Fibroblast of lung (primary cell): ENCODE results near the gene SPDYE3. TPM values are rescaled to one million over a fixed set of nuclear protein-coding genes. Genes with fewer than 3 reads are reported as not detected.
"Not testable (repeated sequence)": the region's sequence is repeated elsewhere in the genome, so short reads cannot be mapped to it uniquely, and the experiment has no call there.

Experiments used
- DNase-seq, 2 donors: peaks; one replicate each; pipeline versions ENCODE4 v3.0.0 to v3.0.0-alpha.2; 2010; ENCODE audit warnings: low read depth in 2 of 2
- H2AFZ ChIP-seq: 2 replicates; pipeline ENCODE4 v1.5.1; 2012; ENCODE audit warnings: low read length, control low read depth, inconsistent platforms
- H3K27ac ChIP-seq: 2 replicates; pipeline ENCODE4 v1.5.1; 2011; ENCODE audit warnings: low read length, control low read depth; ENCODE audit not compliant: insufficient read depth
- H3K27me3 ChIP-seq: 2 replicates; pipeline ENCODE4 v1.5.1; 2011; ENCODE audit warnings: mild to moderate bottlenecking, low read length; ENCODE audit not compliant: control insufficient read depth, insufficient read depth
- H3K36me3 ChIP-seq: 2 replicates; pipeline ENCODE4 v1.5.1; 2011; ENCODE audit warnings: low read length; ENCODE audit not compliant: control insufficient read depth, insufficient read depth
- H3K4me1 ChIP-seq: 2 replicates; pipeline ENCODE4 v1.5.1; 2011; ENCODE audit warnings: low read length; ENCODE audit not compliant: control insufficient read depth, insufficient read depth; ENCODE audit errors: extremely low read depth
- H3K4me2 ChIP-seq: 2 replicates; pipeline ENCODE4 v1.5.1; 2011; ENCODE audit warnings: low read length, control low read depth; ENCODE audit not compliant: insufficient read depth; ENCODE audit errors: extremely low read depth
- H3K4me3 ChIP-seq, 4 experiments: fragments of 200-600 bp in 1 of 4; sonication (generic) in 1 of 4; replicated peaks in 1 of 4; 2 replicates each; pipeline ENCODE4 v1.5.1; 2011 to 2016; ENCODE audit warnings: low read length in 4 of 4, low read depth in 3 of 4, mild to moderate bottlenecking in 3 of 4, control low read depth in 2 of 4, inconsistent platforms in 1 of 4, mixed read lengths in 1 of 4; ENCODE audit not compliant: insufficient read depth in 1 of 4; ENCODE audit errors: control extremely low read depth in 1 of 4
- H3K79me2 ChIP-seq: 2 replicates; pipeline ENCODE4 v1.5.1; 2012; ENCODE audit warnings: mild to moderate bottlenecking, low read length, inconsistent platforms; ENCODE audit not compliant: control insufficient read depth, insufficient read depth
- H3K9ac ChIP-seq: 2 replicates; pipeline ENCODE4 v1.5.1; 2011; ENCODE audit warnings: mild to moderate bottlenecking, low read length, control low read depth; ENCODE audit not compliant: insufficient read depth
- H3K9me3 ChIP-seq: 2 replicates; pipeline ENCODE4 v1.5.1; 2012; ENCODE audit warnings: low read depth, low read length; ENCODE audit not compliant: control insufficient read depth, insufficient read depth
- H4K20me1 ChIP-seq: 2 replicates; pipeline ENCODE4 v1.5.1; 2011; ENCODE audit warnings: low read length; ENCODE audit not compliant: control insufficient read depth, insufficient read depth; ENCODE audit errors: extremely low read depth
- CTCF ChIP-seq, 2 donors: IDR thresholded peaks in 1 of 2; conservative IDR thresholded peaks in 1 of 2; 1 replicate in 1 of 2; 2 replicates in 1 of 2; pipeline ENCODE4 v1.5.1; 2011 to 2012; ENCODE audit warnings: low read length in 2 of 2, control low read depth in 1 of 2, inconsistent platforms in 1 of 2, low read depth in 1 of 2, mild to moderate bottlenecking in 1 of 2
- EZH2 ChIP-seq: IDR thresholded peaks from 2 replicates; pipeline ENCODE4 v1.5.1; 2012; ENCODE audit warnings: low read length, control low read depth, mild to moderate bottlenecking; ENCODE audit errors: missing control alignments
- polyA plus RNA-seq, 2 donors: library from polyadenylated mRNA; depleted of rRNA in 1 of 2; stranded (reverse) in 1 of 2; unstranded in 1 of 2; fragments of >200 nt; gene quantifications; 2 replicates each; pipeline ENCODE4 v1.2.1, GENCODE V29; 2011 to 2012; ENCODE audit warnings: missing spikeins in 1 of 2
- total RNA-seq: library from RNA; depleted of rRNA; stranded (reverse); fragments of >200 nt; gene quantifications from 2 replicates; pipeline ENCODE4 v1.2.1, GENCODE V29; 2014

The SPDYE3 gene
- total and polyA plus RNA-seq, 2 donors (not counting 1 experiment from before 2014, with no cell fraction given): not detected

GRCh38 chr7:100349757-100350156, 42.3 kb downstream of the SPDYE3 start:
- no peak for DNase-seq
- Histone ChIP-seq H3K79me2 (no peaks in the 10 kb centered on the region), H3K4me2 (no peak overlapping the region), H3K36me3 (peaks cover 24% of the 10 kb centered on the region), H2AFZ (no peak overlapping the region), H3K4me1 (peaks cover 1% of the 10 kb centered on the region), H3K9ac (no peak overlapping the region), H3K27ac (no peak overlapping the region), H3K4me3 (no peak overlapping the region), H3K9me3 (no peaks in the 10 kb centered on the region), H4K20me1 (no peaks in the 10 kb centered on the region), H3K27me3 (no peaks in the 10 kb centered on the region)
- TF ChIP-seq EZH2 (no peak), CTCF (conservative IDR thresholded peaks at IDR 0.05 in 1 of 2, IDR thresholded peaks at IDR 0.05 in 1 of 2; ENCODE audit: low read depth in 1 of 2, low read length in 2 of 2) (no peak)

- DNase-seq: no peak
- H2AFZ ChIP-seq: no peak overlapping the region
- H3K9ac ChIP-seq: no peak overlapping the region
- no peak overlapping the region for H3K4me2 ChIP-seq
- H3K4me3 ChIP-seq: no peak overlapping the region
- no peaks in the 10 kb centered on the region for H3K9me3 ChIP-seq
- no peak overlapping the region for H3K27ac ChIP-seq
- no peaks in the 10 kb centered on the region for H3K27me3 ChIP-seq
- no peaks in the 10 kb centered on the region for H4K20me1 ChIP-seq
- H3K36me3 ChIP-seq: peaks cover 29% of the 10 kb centered on the region
- no peaks in the 10 kb centered on the region for H3K79me2 ChIP-seq
- no peaks in the 10 kb centered on the region for H3K4me1 ChIP-seq
- TF ChIP-seq EZH2: no peak
- TF ChIP-seq CTCF (conservative IDR thresholded peaks at IDR 0.05 in 1 of 2, IDR thresholded peaks at IDR 0.05 in 1 of 2; ENCODE audit: low read depth in 1 of 2, low read length in 2 of 2): no peak
Measured at GRCh38 chr7:100351657-100352058, 44.2 kb downstream of the SPDYE3 start.

- DNase-seq, H3K4me1 ChIP-seq, H3K27ac ChIP-seq, H3K9me3 ChIP-seq, H3K4me2 ChIP-seq, H3K27me3 ChIP-seq, H3K79me2 ChIP-seq, H3K4me3 ChIP-seq, H3K9ac ChIP-seq, H2AFZ ChIP-seq, H4K20me1 ChIP-seq: not testable (repeated sequence)
- H3K36me3 ChIP-seq: peaks cover 30% of the 10 kb centered on the region
Measured at GRCh38 chr7:100352230-100352781, 44.8 kb downstream of the SPDYE3 start.
